Tibial nerve (tissue), 4 donors: ENCODE results near the gene CGB2. TPM values are rescaled to one million over a fixed set of nuclear protein-coding genes. Genes with fewer than 3 reads are reported as not detected.

ENCODE experiments used
- DNase-seq, 2 donors: peaks; one replicate each; pipeline ENCODE4 v3.0.0-alpha.2; 2019; ENCODE audit warnings: low spot score in 2 of 2
- H3K27ac ChIP-seq, 4 donors: fragments of 200-600 bp; sonication (generic) in 3 of 4; one replicate each; pipeline ENCODE4 v1.5.1; 2017 to 2019; ENCODE audit warnings: mild to moderate bottlenecking in 1 of 4
- H3K27me3 ChIP-seq, 2 donors: fragments of 200-600 bp; sonication (generic) in 1 of 2; one replicate each; pipeline versions ENCODE4 v1.5.1 to v1.6.0; 2017 to 2019
- H3K36me3 ChIP-seq, 3 donors: fragments of 200-600 bp; sonication (generic); one replicate each; pipeline ENCODE4 v1.5.1; 2018 to 2019
- H3K4me1 ChIP-seq, 4 donors: fragments of 200-600 bp; sonication (generic) in 3 of 4; one replicate each; pipeline ENCODE4 v1.5.1; 2017 to 2019
- H3K4me3 ChIP-seq, 4 donors: fragments of 200-600 bp; sonication (generic) in 3 of 4; one replicate each; pipeline ENCODE4 v1.5.1; 2017 to 2019; ENCODE audit warnings: mild to moderate bottlenecking in 1 of 4, moderate library complexity in 1 of 4
- H3K9me3 ChIP-seq, 4 donors: fragments of 200-600 bp; sonication (generic) in 3 of 4; one replicate each; pipeline ENCODE4 v1.5.1; 2017 to 2019
- CTCF ChIP-seq, 5 experiments: fragments of 200-600 bp in 3 of 5; fragments of 450-650 bp in 2 of 5; sonication (generic) in 3 of 5; IDR thresholded peaks; one replicate each; pipeline ENCODE4 v1.5.1; 2016 to 2019; ENCODE audit warnings: antibody characterized with exemption in 5 of 5, mild to moderate bottlenecking in 3 of 5, moderate library complexity in 2 of 5
- EP300 ChIP-seq, 2 donors: sonication (generic); formaldehyde crosslinking; IDR thresholded peaks; one replicate each; pipeline ENCODE4 v1.6.1; 2017; ENCODE audit warnings: antibody characterized with exemption in 2 of 2, mild to moderate bottlenecking in 1 of 2
- POLR2A ChIP-seq, 2 donors: fragments of 450-650 bp; IDR thresholded peaks; one replicate each; pipeline ENCODE4 v1.6.1; 2017; ENCODE audit warnings: antibody characterized with exemption in 2 of 2, mild to moderate bottlenecking in 2 of 2, moderate library complexity in 2 of 2
- WGBS, 2 donors: methylation state at CpG; one replicate each; pipeline ENCODE4 v1.1.5; 2018; 5-methylcytosine and 5-hydroxymethylcytosine counted together
- total RNA-seq, 4 donors: library from RNA; depleted of rRNA; stranded (reverse); fragments of >200 nt; gene quantifications; one replicate each; pipeline ENCODE4 v1.1.0, GENCODE V29; 2016

The CGB2 gene
- total RNA-seq, 4 donors from 2014 or later = not detected

GRCh38 chr19:49009828-49010227, 21.9 kb upstream of the CGB2 start:
- H3K36me3 ChIP-seq = peaks cover 0 to 95% (median 12%) of the 10 kb centered on the region in 3 donors
- WGBS, 2 donors = 94% methylated on average over 16 to 18 of the region's 18 CpGs

GRCh38 chr19:49010453-49010852, 21.2 kb upstream of the CGB2 start:
- DNase-seq = no peak
- Histone ChIP-seq H3K4me1 (no peaks in the 10 kb centered on the region), H3K27ac (no peak overlapping the region), H3K27me3 (no peaks in the 10 kb centered on the region), H3K36me3 (peaks cover 0 to 95% (median 15%) of the 10 kb centered on the region in 3 donors), H3K9me3 (no peaks in the 10 kb centered on the region), H3K4me3 (no peak overlapping the region)
- TF ChIP-seq POLR2A (IDR thresholded peaks at IDR 0.05) (no peak), EP300 (IDR thresholded peaks at IDR 0.05) (no peak), CTCF (IDR thresholded peaks at IDR 0.05) (no peak)
- 89 to 90% methylated on average over 18 of the region's 18 CpGs for WGBS, 2 donors

More at GRCh38 chr19:49009828-49010227, 21.9 kb upstream of the CGB2 start:
- TF ChIP-seq POLR2A (IDR thresholded peaks at IDR 0.05) = no peak
- no peak for TF ChIP-seq CTCF (IDR thresholded peaks at IDR 0.05)
- TF ChIP-seq EP300 (IDR thresholded peaks at IDR 0.05) = no peak
- no peaks in the 10 kb centered on the region for H3K27me3 ChIP-seq
- H3K4me1 ChIP-seq = no peaks in the 10 kb centered on the region
- H3K4me3 ChIP-seq = no peak overlapping the region
- DNase-seq = no peak
- no peak overlapping the region for H3K27ac ChIP-seq
- no peaks in the 10 kb centered on the region for H3K9me3 ChIP-seq

GRCh38 chr19:49011194-49011593, 20.5 kb upstream of the CGB2 start:
- Histone ChIP-seq H3K4me1 (no peaks in the 10 kb centered on the region), H3K4me3 (no peak overlapping the region), H3K27me3 (no peaks in the 10 kb centered on the region), H3K9me3 (no peaks in the 10 kb centered on the region), H3K36me3 (peaks cover 0 to 95% (median 16%) of the 10 kb centered on the region in 3 donors), H3K27ac (no peak overlapping the region)
- TF ChIP-seq CTCF (IDR thresholded peaks at IDR 0.05) (no peak), POLR2A (IDR thresholded peaks at IDR 0.05) (no peak), EP300 (IDR thresholded peaks at IDR 0.05) (no peak)
- no peak for DNase-seq
- WGBS, 2 donors = 63 to 76% methylated on average over 16 to 17 of the region's 17 CpGs

GRCh38 chr19:49014123-49014869, 17.4 kb upstream of the CGB2 start:
- no peak overlapping the region for H3K27ac ChIP-seq
- H3K9me3 ChIP-seq = no peaks in the 10 kb centered on the region
- no peak for DNase-seq
- 84 to 89% methylated on average over 28 to 32 of the region's 32 CpGs for WGBS, 2 donors
- peaks cover 0 to 73% (median 16%) of the 10 kb centered on the region in 3 donors for H3K36me3 ChIP-seq
- no peak overlapping the region for H3K4me3 ChIP-seq
- H3K4me1 ChIP-seq = peaks cover 0 to 21% (median 16%) of the 10 kb centered on the region in 4 donors
- TF ChIP-seq CTCF (IDR thresholded peaks at IDR 0.05) (no peak), EP300 (IDR thresholded peaks at IDR 0.05) (no peak), POLR2A (IDR thresholded peaks at IDR 0.05) (no peak)
- peaks cover 0 to 15% of the 10 kb centered on the region in 2 donors for H3K27me3 ChIP-seq

- Histone ChIP-seq H3K4me3 (no peak overlapping the region), H3K27me3 (peaks cover 0 to 21% of the 10 kb centered on the region in 2 donors), H3K9me3 (no peaks in the 10 kb centered on the region), H3K36me3 (peaks cover 0 to 67% (median 16%) of the 10 kb centered on the region in 3 donors), H3K4me1 (peaks cover 0 to 26% (median 19%) of the 10 kb centered on the region in 4 donors), H3K27ac (no peak overlapping the region)
- WGBS, 2 donors = 89 to 90% methylated on average over 13 to 18 of the region's 18 CpGs
- no peak for DNase-seq
- TF ChIP-seq POLR2A (IDR thresholded peaks at IDR 0.05) (no peak), CTCF (IDR thresholded peaks at IDR 0.05) (no peak), EP300 (IDR thresholded peaks at IDR 0.05) (no peak)
Observed at GRCh38 chr19:49014870-49015255, 16.8 kb upstream of the CGB2 start.
